DMS153 treated with DMSO at 0.1 percent for 48 hours (cell line): ENCODE results near the gene CPSF3.
"Not testable (repeated sequence)": the region's sequence is repeated elsewhere in the genome, so short reads cannot be mapped to it uniquely, and the experiment has no call there.

Experiments
- DNase-seq: peaks from one replicate; lab custom pipeline; 2025; ENCODE audit not compliant: unreplicated experiment; lab: John Stamatoyannopoulos, UW

The CPSF3 gene

DNA sequence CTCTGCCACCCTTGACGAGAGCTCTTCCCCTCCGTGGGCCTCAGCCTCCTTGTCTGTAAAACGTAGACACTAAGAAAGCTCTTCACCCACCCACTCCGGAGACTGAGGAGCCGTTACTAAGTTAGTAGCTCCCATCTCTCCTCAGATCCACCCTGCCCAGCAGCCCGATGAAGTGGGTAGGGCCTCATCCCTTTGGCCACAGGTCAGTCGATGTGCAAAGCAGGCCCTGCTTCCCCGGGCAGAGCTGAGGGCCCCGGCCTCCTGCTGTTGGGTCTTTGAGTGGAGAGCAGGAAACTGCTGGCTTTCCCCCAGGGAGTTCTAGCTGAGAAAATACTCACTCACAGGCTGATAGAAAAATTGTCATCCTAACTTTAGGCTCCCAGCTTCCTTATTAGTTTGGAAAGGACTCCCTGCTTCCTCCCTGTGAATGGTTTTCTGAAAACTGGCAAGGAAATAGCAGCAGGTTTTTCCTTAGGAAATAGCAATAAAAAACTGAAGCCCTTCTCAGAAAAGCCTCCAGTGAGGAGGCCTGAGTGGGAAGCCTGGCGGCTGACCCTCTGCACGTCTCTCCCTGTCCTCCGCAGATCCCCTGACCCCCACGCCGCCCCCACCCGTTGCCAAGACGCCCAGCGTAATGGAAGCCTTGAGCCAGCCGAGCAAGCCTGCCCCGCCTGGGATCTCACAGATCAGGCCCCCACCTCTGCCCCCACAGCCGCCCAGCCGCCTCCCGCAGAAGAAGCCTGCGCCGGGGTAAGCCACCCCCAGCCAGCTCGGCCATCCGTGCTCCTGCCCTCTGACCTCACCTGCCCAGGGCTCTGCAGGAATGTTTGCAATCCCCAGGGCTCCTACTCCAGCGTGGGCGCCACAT lies 30.3 kb upstream of the CPSF3 start:
- DNase-seq: no peak

DNA sequence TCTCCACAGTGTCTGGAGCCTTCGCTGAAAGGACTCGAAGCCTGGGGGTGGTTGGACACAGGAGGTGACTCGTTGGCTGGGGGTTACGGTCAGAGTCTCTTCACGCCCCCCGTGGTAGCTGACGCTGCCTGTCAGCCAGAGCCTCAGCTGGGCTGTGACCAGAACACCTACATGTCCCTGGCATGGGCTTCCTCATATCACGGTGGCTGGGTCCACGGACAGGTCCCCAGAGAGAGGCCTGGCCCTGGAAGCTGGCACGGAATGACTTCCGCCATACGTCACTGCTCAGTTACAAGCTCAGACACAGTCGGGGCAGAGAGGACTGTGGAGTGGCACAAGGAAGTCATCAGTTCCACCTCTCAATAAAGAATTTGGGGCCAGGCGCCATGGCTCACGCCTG lies 28.6 kb upstream of the CPSF3 start:
- no peak for DNase-seq

DNA sequence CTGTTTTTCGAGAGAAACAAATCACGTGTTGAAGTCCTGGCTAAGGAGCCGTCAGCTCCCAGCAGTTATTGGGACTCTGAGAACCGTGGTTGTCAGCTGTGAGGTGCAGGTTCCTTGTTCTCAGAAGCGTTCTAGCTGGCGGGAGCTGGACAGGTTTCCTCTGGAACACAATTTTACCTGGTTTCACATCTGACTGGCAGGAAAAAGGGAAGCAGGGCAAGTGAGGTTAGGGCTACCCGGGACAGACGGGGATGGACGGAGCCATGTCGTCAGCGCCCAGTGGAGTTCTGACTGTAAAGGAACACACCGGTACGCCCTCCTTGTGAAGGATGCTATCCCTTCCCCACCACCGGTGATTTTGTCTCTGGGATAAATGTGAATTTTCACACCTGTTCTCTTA lies 26.3 kb upstream of the CPSF3 start:
- DNase-seq: no peak

DNA sequence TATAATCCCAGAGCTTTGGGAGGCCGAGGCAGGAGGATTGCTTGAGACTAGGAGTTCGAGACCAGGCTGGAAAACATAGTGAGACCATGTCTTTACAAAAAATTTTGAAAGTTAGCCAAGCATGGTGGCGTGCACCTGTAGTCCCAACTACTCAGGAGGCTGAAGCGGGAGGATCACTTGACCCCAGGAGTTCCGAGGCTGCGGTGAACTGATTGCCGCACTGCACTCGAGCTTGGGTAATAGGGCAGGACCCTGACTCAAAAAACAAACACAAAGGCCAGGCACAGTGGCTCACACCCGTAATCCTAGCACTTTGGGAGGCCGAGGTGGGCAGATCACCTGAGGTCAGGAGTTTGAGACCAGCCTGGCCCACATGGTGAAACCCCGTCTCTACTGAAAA lies 25.2 kb upstream of the CPSF3 start:
- not testable (repeated sequence) for DNase-seq

DNA sequence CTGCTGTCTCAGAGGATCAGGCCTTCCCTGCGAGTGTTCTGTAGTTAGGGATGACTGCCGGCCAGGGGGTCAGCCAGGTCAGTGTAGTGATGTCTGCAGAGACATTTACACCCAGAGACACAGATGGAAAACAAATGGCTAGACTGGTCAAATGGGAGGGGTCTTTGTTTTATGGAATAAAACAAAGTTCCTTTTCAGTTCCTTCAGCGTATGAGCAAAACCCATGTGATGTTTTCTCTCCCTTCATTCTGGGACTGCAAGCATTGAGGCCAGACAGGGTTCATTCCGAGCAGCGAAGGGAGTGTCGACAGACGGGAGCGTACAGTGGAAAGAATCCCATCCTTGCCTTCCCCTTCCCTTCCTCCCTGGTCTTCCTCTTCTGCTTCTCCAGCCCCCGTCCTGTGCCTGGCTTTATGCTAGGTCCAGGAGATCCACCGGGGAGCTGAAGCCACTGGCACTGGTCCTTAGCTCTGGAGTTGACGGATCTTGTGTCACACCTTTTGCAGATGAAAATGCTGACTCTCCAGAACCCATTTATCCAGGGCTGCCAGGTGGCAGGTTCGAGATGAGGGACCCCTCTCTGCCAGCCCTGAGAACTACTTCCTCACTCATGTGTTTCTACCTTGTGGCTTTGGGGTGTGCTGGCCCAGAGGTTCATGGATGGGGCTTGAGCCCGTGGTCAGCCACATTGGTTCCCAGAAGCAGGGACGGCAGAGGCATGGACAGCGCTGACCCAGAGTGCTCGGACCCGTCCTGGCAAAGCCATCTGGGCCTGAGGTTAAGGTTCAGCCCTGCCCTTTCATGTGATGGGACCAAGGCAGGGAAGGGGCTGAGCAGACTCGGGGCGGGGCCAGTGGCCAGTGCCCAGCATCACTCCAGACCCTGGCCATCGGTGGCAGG lies 24.3 kb upstream of the CPSF3 start:
- no peak for DNase-seq

DNA sequence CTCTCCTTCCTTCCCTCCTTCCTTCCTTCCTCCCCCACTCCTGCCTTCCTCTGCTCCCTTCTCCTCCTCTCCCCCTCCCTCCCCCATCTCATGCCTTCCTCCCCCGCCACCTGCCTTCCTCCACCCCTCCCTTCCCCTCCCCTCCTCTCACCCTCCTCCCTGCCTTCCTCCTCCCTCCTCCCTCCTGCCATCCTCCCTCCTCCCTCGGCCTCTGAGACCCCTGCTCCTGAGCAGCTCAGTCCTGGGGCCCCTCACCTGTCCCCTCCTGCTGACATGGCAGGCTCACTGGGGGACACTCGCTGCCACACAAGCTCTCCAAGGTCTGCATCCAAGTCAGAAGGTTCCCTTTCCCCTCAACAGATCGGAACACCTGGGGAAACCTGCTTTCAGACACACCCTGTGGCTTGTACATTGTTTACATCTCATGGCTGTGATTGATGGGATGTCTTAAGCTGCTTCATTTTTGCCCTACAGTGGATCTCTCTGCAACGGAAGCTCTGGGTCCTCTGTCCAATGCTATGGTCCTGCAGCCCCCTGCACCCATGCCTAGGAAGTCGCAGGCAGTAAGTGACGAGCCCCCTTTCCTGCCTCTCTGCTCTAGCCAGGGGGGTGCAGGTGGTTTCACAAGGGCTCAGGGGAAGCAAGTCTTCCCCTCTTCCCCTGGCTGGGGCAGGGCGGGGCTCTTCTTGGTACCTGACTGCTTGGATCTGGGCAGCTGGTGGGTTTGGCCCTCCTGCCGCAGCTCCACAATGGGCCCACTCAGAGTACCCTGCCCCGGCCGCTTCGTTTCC lies 23.0 kb upstream of the CPSF3 start:
- no peak for DNase-seq

DNA sequence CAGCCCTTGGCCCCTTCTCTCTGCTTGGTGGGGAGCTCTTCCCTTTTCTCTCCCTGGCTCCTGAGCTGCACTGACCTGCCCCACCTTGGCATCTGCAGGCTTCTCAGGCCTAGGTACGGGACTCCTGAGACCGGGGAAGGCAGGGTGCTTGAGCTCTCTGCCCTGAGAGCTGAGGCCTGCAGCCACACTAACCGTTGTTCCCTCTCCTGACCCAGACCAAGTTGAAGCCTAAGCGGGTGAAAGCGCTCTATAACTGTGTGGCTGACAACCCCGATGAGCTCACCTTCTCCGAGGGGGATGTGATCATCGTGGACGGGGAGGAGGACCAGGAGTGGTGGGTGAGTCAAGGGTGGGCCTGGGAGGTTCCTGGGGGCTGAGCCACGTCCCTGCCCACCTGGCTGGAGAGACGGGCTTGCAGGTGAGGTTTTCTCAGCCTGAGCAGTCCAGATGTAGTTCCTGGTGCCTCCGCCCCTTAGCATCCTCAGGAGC lies 22.4 kb upstream of the CPSF3 start:
- no peak for DNase-seq

DNA sequence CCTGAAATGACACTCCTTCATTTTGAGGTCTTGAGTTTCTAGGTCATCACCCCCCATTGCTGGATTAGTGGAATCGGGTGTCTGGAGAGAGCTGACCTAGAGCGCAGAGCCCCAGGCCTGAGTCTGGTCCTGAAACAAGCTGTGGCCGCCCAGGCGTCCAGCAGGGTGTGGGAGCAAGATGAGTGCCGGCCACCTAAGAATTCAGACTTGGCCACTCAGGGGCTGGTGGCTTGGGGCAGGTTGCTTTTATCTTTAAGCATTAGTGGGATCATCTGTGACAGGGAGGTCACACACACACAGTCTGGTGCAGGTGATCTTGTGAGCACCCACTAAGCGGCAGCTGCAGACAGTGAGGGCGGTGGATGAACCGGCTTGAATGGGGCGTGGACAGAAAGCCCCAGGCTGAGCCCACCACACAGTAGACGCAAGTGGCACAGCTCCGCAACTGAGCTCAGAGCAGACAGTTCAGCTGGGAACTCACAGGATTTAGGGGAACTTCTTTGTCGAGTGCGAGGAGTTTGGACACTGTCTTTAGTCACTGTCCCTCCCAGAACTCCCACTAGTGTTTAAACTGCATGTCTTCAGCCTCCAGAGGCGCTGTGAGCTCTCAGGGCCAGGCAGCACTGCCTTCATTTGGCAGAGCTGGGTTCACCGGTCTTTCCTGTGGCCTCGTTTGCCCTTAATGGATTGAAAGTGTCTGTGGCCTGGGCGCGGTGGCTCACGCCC lies 21.6 kb upstream of the CPSF3 start:
- no peak for DNase-seq

DNA sequence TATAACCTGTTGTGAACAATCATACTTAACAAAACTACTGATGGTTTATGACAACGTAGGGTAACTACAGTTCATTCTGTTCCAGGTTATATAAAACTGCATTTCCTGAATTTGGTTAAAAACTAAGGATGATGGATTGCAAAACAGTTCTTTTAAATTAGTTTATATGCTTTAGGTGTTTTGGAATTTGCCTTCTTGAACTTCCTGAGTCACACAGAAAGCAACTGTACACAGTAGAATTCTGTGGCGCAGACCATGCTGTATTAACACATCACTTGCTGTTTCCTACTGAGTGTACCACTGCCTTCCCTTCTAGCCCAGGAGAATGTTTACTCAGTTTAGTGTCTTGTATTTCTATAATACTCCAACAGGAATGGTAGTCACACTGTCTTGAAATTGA lies 19.5 kb upstream of the CPSF3 start:
- no peak for DNase-seq

DNA sequence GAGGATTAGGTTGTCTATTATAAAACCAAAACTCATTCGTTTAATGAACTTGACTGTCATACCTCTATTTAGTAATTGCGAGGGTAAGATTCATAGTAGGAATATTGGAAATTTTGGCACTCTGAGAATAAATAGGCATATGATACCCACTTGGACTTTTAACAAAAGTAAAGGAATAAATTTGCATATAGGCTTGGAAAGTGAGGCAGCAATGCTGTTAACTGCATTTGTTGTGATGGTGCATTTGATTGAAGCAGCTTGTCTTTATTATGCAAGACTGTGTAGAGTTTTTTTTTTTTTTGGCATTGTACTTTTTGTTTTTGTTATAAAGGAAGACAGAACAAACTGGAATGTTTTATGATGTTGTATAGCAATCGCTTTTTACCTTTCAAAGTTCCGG lies 19.0 kb upstream of the CPSF3 start:
- no peak for DNase-seq

DNA sequence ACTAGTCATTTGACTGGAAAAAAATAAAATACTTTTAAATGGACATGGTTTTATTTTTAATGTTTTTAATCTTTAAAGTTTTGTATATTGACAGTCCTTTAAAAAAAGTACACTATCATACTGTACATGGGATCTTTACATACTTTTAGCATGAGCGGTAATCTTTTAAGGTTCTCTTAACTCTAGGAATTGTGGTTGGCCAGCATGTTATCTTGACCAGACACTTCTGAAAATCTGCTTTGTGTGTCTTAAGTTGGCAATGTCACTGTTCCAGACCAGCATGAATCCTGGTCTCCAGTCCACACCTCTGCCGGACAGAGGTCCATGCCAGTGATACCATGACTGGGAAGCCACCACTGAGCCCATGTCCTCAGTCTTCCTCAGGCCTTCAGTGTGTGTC lies 17.8 kb upstream of the CPSF3 start:
- no peak for DNase-seq

DNA sequence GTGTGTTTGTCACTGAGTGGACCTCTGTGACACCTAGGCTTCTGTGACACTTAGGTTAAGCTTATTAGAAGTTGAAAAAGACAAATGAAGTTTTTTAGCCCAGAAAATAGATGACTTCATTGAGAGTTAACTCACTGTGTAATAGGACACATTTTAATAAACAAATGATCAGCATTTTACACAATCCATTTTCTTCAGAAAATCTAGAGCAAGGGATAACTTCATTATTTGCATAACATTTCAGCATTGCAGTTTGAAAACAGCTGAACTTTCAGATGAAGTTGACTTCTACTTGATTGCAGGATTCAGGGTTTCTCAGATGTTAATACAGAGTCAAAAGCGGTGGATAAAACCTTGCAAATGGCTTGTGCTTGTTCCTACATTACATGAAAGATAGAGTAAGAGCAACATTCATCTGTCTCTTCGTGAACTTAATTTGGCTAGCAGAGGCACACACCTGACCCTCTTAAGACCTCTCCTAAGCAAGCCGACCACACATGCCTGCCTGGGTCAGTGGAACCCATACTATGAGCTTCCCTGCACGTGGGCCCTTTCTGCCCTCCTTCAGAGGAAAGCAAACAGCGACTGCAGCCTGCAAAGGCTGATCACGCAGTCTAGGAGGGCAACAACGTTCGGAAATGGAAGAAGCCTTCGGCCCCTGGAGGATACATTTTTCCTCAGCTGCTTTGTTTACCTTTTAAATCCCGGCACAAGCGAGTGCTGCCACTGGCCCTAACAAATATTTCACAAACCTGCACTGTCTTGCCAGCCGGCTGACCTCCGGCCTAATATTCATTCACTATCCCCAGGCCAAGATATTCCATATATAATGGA lies 16.7 kb upstream of the CPSF3 start:
- no peak for DNase-seq

DNA sequence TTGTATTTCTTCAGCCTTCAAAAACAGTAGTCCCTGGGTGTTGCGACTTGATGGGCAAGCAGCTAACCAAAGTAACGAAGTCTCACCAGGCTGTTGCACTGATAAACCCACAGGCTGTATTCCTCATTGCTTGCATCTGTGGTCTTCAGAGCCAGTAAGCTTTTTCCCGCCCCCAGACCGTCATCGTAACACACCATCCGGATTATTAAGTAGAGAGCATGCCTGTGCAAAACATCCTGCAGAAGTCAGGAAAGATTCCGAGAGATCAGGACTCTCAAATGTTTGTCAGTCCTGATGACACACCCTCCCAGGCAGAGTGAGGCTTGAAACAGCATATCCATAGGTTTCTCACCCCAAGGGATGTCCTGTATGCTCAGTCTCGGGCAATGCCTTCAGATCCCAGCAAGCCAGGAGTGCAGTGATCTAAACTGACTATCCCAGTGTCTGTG lies 16.1 kb upstream of the CPSF3 start:
- DNase-seq: no peak

DNA sequence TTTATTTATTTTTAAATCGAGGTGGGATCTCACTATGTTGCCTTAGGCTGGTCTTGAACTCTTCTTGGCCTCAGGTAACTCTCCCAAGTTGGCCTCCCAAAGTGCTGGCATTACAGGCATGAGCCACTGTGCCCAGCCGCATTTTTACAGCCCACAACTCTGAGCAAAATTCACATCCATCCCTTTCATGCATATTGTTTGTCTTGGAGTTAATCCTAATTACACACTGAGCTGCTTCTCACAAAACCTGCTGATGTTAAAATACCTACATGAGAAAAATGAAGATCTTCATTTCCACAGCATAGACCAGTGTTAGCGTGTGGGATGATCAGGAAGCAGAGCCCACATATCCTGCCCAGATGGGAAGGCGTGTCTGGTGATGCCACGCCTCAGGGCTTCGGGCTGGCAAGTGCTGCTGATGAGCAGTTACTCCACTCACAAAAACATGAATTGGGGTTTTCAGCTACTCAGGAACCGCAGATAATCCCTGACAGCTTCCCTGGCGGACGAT lies 14.8 kb upstream of the CPSF3 start:
- no peak for DNase-seq

DNA sequence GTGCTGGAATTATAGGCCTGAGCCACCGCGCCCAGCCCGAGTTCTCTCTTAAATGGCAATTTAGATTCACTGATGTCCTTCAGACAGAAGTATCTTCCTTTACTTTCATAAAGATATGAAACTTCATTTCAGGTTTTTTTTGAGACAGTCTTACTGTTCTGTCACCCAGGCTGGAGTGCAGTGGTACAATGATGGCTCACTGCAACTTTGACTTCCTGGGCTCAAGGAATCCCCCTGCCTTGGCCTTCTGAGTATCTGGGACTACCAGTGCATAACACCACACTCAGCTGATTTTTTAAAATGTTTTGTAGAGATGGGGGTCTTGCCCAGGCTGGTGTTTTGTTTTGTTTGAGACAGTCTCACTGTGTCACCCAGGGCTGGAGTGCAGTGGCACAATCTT lies 13.3 kb upstream of the CPSF3 start:
- no peak for DNase-seq

DNA sequence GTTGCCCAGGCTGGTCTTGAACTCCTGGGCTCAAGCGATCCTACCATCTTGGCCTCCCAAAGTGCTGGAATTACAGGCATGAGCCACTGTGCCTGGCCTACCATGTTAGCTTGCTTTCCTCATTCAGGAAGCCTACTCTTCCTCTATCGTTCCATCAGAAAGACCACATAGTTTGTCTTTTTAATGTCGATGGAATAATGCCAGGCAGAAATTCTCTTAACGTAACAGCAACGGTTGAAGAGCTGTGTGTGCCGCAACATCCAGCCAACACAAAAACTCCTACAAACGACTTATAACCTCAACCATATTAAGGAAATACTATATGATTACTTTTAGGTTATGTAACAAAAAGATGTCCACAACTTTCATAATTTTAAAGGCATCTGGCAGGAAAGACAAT lies 10.7 kb upstream of the CPSF3 start:
- no peak for DNase-seq

DNA sequence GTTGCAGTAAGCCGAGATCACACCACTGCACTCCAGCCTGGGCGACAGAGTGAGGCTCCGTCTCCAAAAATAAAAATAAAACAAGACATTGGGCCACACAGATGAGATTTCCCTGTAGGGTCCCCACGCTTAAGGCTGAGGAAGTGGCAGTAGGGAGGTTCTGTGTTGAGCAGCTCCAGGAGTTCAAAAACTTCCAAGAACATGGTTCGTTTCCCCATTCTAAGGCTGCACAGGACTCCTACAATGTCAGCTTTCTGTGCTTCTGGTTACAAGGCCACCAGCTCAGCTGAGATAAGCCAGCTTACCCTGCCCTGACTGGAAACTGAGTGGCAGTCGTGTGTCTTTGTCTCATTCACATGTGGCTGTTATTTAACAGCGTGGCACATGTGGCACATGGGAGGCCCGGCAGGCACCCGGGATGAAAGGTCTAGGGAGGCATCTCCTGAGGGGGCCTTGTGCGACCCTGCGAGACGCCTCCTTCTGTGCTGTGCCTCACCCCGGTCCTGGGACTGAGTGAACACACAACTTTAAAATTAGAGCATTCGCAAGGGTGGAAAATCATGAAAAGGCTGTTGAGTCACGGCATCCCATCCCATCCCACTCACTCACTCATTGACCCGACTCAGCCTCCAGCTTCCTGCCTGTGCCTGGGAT lies 7.8 kb upstream of the CPSF3 start:
- DNase-seq: no peak

DNA sequence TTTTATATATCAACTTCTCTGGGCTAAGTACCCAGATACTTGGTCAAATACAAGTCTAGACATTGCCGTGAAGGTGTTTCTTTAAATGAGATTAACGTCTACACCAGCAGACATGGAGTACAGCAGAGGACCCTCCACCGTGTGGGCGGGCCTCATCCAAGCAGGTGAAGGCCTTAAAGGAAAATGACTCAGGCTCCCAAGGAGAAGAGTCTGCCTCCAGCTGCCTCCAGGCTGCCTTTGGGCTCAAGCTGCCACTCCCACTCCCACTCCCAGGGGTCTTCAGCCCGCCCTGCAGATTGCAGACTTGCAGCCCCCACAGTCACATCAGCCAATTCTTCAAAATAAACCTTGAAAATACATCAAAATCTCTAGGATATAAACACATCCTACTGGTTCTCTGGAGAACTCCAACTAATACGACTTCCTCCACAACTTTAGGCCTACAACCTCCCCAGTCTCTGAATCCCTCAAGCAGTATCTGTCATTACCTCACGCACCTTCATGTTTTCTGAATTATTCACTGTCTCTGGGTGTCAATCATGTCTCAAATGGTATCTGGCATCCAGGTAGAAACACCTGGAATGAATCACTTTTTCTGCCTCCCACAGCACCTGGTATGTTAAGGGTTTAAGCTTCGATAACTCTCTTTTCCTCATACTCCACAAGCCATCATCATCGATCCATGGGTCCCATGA lies 7.0 kb upstream of the CPSF3 start:
- no peak for DNase-seq
